ENCODE measurements around the gene EPHA2.

EPHA2 gene

GRCh38 chr1:16088996-16089395, 66.9 kb downstream of the EPHA2 start:
- DNase-seq, result no peak

DNA sequence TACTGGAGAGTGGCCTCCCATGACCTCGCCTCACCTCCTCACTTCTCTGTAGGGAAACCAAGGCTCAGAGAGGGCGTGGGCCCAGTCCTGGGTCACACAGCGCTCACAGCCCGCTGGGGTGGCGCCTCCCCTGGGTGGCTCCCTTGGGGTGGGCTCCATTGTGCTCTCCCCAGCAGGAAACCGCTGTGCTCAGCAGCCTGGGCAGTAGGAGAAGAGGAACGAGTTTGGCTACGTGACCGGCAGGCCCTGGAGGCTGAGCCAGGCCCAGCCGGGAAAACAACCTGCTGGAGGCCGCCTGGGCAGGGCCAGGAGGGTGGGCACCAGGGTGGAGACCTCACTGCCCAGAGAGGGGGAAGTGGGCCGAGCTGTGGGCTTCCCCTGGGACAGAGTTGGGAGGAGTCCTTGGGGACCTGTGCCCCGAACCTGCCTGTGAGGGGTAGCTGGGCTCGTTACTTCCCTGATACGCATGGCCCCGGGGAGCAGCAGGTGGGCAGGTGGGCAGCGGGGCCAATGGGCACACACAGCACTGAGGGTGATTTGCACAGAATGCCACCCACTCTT, 67.4 kb downstream of the EPHA2 start:
- no peak for DNase-seq

DNA sequence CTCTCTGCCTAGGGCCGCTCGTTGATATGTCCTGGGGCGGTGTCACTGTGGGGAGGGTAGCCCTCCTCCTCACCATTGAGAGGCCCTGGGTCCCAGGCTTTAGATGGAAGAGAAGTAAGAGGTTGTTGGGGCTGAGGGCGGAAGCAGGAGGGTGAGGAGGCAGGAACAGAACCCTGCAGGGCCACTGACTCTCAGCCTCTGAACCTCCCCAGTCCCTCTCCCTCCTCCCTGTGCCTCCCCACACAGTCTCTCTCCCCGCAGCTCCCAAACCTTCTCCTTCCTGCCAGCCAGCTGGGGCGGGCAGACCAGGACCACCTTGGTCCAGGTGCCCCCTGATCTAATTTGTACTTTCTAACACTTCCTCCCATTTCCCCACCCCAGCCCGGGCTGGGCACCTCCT, 68.1 kb downstream of the EPHA2 start:
- no peak for DNase-seq

GRCh38 chr1:16085522-16085921, 70.3 kb downstream of the EPHA2 start:
- no peak for DNase-seq

DNA sequence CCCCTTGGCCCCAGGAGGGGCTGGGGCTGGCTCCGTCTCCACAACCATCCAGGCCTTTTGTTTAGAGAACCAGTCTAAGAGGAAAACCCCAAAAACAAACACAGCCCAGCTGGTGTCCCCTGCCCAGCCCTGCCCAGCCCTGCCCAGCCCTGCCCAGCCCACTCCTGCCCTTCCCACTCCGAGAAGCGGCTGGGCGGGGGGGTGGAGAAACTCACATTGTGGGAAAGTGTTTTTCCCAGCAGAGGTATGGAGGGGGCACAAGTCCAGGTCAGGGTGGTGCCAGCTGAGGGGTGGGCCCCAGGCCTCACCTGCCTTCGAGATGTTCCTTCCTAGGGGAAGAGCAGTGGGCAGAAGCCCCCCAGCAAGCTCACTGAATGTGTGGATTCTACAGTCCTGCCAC, 72.4 kb downstream of the EPHA2 start:
- DNase-seq, result no peak

DNA sequence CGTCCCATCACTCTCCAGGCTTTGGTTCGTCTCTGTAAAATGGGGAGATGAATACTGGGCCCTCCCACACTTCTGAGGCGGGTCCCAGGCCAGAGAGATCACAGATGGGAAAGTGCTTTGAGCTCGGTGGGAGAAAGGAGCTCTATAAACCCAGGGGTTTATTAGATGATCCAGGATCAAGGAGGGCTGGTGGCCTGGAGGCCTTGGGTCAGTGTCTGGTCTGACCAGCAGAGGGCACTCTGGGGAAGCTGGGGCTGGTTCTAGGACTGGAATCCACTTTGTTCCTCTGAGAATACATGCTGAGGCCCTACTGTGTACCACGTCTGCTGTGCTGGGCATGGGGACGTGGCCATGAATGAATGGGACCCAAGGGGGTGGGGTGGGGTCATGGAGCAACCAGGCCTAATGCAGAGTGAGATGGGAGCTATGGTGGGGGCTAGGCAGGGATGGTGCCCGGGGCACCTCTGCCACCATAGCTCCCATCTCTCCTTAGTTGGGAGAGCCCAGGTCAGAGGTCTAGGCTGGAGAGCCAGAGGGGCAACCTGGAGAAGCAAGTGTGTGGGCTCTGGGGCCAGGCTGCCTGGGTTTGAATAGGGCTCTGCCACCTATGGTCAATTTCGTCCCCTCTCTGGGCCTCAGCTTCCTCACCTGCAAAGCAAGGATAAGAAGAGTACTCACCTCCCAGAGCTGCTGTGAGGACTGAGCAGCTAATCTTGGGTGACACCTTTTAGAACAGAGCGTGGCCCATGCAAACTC, 73.4 kb downstream of the EPHA2 start:
- DNase-seq, result no peak

- no peak for DNase-seq
These were observed 74.2 kb downstream of the EPHA2 start for GRCh38 chr1:16081636-16082035.

GRCh38 chr1:16080422-16081150, 75.3 kb downstream of the EPHA2 start:
- no peak for DNase-seq

DNA sequence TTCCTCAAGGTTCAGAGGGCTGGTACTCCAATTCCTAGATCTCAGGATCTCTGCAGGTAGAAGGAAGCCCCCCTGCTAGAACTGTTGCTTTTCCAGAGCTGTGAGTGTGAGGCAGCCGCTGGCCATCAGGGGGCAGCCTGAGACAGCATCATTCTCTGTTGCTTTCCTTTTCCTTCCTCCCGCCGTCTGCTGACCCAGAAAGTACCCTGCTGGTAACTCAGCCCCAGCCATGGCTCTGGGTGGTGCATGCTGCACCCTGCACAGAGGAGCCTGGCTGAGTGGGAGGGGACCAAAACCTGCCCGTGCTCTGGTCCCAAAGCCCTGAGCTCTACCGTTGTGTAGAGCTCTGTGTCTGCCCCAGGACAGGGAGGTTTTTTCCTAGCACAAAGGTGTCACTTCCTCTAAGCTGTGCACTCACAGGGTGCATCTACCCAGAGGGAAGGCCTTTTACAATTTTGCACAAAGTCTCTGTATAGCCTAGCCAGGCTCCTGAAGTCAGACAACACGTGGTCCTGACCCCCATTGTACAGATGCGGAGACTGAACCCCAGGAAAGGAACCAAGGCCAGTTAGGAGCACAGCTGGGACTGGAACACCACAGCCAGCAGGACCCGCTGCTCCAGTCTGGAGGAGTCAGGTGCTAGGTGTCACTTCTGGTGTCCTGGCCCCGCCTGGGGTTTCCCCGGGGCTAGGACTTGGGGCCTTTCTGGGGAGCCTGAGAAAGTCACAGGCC, 76.8 kb downstream of the EPHA2 start:
- peak; percentile 33 for DNase-seq

GRCh38 chr1:16077406-16078245, 78.2 kb downstream of the EPHA2 start:
- no peak for DNase-seq

DNA sequence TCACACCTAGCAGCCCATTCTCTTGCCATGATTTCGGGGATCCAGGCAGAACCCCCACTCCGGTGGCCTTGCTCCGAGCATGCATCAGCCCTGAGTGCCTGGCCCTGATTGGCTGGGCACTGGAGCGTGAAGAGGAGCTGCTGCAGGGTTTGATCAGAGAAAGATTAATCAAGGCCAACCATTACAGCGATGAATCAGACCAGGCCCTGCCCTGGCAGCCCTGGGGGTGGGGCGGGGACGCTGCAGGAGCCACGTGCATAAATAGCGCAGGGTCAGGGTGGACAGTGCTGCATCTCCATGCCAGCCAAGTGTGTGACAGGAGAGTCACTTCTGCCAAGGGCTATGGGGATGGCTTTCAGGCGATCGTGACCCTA, 79.0 kb downstream of the EPHA2 start:
- no peak for DNase-seq

DNA sequence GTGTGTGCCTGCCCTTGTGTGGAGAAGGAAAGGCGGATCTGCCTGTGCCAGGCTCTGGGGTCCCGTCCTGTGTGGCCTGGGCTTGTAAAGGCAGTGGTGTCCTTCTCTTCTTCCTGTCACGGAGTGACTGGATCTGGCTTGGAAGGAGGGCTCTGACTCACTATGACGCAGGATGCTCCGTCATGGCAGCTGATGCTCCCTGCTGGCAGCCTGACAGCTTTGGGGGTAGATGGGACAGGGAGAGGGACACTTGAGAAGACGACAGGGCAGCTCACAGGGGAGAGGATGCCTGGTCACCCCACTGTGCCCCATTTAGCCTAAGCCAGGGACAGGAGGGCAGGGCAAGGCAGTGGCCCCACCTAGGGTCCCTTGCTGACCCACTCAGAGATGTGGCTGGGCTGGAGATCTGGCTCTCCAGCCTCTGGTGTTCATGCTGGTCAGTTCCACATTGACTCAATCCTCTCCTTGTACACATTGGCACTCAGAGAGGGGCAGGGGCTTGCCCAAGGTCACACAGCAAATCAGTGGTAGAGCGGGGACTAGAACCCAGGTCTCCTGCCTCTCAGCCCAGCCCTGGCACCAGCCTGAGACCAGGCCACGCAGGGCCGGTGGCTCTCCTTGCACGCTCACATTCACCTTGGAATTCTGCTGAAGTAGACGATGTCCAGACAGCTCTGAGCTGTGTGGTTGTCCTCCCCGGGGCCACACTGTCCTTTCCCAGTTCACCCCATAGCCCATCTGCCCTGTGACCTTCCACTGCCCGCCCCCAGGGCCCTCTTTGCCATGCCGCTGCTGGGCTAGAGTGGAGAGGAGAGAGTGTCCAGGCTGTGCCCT, 79.6 kb downstream of the EPHA2 start:
- no peak for DNase-seq

DNA sequence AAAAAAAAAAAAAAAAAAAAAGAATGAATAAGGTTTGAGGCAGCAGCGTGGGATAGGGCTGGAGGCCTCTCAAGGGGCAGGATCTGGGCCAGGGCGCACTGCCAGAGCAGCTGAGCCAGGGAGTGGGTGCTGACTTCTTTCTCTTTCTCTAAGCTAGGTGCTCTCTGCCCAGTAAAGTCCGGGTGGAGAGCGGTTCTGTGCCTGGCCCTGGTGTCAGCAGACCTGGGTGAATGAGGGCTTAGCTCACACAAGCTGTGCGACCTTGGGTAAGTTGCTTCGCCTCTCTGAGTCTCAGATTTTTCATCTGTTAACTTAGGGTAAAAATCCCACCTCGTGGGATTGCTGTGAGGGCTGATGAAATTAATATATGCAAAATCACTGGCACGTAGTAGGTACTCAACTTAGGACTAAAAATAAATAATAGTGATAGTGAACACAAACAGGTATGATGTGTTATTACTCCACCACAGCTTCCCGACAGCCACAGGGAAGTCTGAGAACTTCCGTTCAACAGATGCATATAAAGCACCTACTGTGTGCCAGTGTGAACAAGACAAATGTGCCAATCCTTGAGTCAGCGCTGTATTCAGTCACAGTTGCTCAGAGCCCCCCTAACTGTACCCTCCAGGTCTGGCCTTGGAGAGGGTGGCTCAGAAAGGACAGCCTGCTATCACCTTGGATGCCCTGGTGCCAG, 80.4 kb downstream of the EPHA2 start:
- no peak for DNase-seq

All from activated gamma-delta T cell (primary cell).